Activated CD4-positive, alpha-beta T cell treated with anti-CD3 and anti-CD28 coated beads for 36 hours (primary cell): Measurements from ENCODE around the gene TMEM44. TPM values are rescaled to one million over a fixed set of nuclear protein-coding genes. Genes with fewer than 3 reads are reported as not detected.

Experiments used
- ATAC-seq: fragments of 200-7000 bp; cut with Tn5 transposase; one replicate; pipeline ENCODE4 v1.10.0; 2021; ENCODE audit warnings: mild to moderate bottlenecking, moderate library complexity
- CTCF ChIA-PET: fragments of 350-600 bp; sonication (Branson Sonifier 250); formaldehyde crosslinking; loops from one replicate; lab custom pipeline; 2021; ENCODE audit warnings: antibody characterized with exemption; lab: Charles Lee
- POLR2A ChIA-PET: fragments of 350-600 bp; sonication (Branson Sonifier 250); formaldehyde crosslinking; loops from one replicate; lab custom pipeline; 2021; ENCODE audit warnings: antibody characterized with exemption, inconsistent platforms; lab: Charles Lee
- DNase-seq: peaks from one replicate; pipeline ENCODE4 v3.0.0-alpha.2; 2020
- H3K27ac Mint-ChIP-seq: one replicate; pipeline ENCODE4 v1.8.0; 2021; ENCODE audit warnings: mixed read lengths
- H3K27me3 Mint-ChIP-seq: one replicate; pipeline ENCODE4 v1.8.0; 2021; ENCODE audit warnings: mixed read lengths
- H3K36me3 Mint-ChIP-seq: one replicate; pipeline ENCODE4 v1.8.0; 2021; ENCODE audit warnings: low read depth, mixed read lengths
- H3K4me1 Mint-ChIP-seq: one replicate; pipeline ENCODE4 v1.8.0; 2021; ENCODE audit warnings: mixed read lengths
- H3K4me3 Mint-ChIP-seq: one replicate; pipeline ENCODE4 v1.8.0; 2021; ENCODE audit warnings: mild to moderate bottlenecking, moderate library complexity, mixed read lengths
- H3K9me3 Mint-ChIP-seq: one replicate; pipeline ENCODE4 v1.8.0; 2021; ENCODE audit warnings: low read depth, mixed read lengths
- intact Hi-C, 2 experiments: fragments of 100-400 bp; cut with DNase I in 1 of 2; cut with micrococcal nuclease in 1 of 2; formaldehyde crosslinking; loops; one replicate each; pipeline versions ENCODE4 v1.14.2 to v1.15.1; 2022 to 2024; cut with DNase I, micrococcal nuclease
- total RNA-seq, 2 experiments: library from RNA; stranded (reverse); gene quantifications; one replicate each; pipeline ENCODE4 v1.2.3, GENCODE V29; 2021

The TMEM44 gene
- total RNA-seq, 2 experiments from 2014 or later: 3.7 to 4.7 TPM

DNA sequence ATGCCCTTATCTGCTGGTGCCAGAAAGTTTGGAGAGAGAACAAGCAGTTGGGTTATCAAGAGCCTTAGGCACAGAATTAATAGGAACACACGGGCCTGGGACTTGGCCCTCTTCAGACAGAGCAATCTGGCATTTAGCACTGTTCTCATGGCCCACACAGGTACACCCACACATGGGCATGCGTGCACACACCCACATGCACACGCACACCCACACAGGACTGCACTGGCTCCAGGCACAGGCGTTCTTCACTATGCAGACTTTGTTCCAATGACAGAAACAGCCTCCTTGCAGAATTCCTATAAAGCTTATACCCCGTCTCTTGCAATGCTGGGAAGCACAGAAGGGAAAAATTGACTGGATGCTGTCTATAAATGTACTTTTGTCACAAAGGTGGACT, 36.3 kb downstream of the TMEM44 start:
- CTCF ChIA-PET: interaction anchor here (0.9 kb wide), 1 partner anchor 129 kb away, joined by 4 read pairs; no protein-coding TSS in a partner anchor
- Mint-ChIP-seq H3K9me3 (no peaks in the 10 kb centered on the region), H3K27me3 (no peaks in the 10 kb centered on the region), H3K4me1 (peaks cover 3% of the 10 kb centered on the region), H3K27ac (no peak overlapping the region), H3K36me3 (no peaks in the 10 kb centered on the region), H3K4me3 (no peak overlapping the region)
- DNase-seq (no peak), ATAC-seq (no peak)
- POLR2A ChIA-PET: no interaction called here
- intact Hi-C loops: no loop called here

DNA sequence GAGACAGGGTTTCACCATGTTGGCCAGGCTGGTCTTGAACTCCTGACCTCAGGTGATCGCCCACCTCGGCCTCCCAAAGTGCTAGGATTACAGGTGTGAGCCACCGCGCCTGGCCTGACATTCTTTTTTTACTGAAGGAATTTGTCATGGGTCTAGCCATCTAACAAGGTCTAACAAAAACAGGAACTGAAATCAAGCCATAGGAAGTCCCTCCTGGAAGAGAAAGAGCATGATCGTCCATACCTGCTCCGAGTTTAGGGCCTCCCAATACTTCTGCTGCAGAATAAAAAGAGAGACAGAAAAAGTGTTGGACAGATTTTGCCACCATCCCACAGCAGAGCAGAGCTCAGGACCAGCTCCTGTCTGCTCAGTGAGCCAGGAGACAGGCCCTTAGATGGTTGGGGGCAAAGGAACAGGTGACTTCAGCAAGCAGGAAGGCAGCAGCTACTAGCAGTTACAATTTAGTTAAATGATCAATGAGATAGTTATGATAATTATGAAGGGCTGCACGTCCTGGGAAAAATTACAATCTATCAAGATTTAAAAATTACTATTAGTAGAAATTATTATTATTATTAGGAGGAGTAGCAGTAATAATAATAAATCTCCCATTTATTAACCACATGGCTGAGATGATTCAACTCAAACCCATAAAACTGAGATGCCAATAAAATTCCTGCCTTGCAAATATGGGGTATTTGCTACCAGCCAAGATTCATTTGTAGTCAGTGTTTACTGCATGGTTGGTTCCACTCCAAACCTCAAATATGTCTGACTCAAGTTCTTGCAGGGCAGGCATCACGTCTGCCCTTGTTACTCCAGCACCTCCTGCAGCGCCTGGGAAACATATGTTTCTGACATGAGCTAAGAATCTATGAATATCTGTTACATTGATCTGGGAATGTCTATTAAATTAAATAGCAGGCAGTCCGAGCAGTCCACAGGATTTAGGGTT, 40.1 kb downstream of the TMEM44 start:
- DNase-seq (no peak), ATAC-seq (no peak)
- H3K36me3 Mint-ChIP-seq: no peaks in the 10 kb centered on the region
- H3K27ac Mint-ChIP-seq: no peak overlapping the region
- peaks cover 3% of the 10 kb centered on the region for H3K4me1 Mint-ChIP-seq
- intact Hi-C loops: loop anchor here in 1 of 2 experiments (5.0 kb wide), 1 partner anchor 186 kb away; no protein-coding TSS in a partner anchor
- ChIA-PET POLR2A (interaction anchor here (0.6 to 0.7 kb wide), 2 partner anchors 121 to 258 kb away, joined by 3 to 5 read pairs; no protein-coding TSS in a partner anchor), CTCF (interaction anchor here (0.6 to 3.6 kb wide), 9 partner anchors 16 to 886 kb away, joined by 3 to 46 read pairs (median 7); no protein-coding TSS in a partner anchor)
- H3K9me3 Mint-ChIP-seq: no peaks in the 10 kb centered on the region
- no peak overlapping the region for H3K4me3 Mint-ChIP-seq
- H3K27me3 Mint-ChIP-seq: no peaks in the 10 kb centered on the region

DNA sequence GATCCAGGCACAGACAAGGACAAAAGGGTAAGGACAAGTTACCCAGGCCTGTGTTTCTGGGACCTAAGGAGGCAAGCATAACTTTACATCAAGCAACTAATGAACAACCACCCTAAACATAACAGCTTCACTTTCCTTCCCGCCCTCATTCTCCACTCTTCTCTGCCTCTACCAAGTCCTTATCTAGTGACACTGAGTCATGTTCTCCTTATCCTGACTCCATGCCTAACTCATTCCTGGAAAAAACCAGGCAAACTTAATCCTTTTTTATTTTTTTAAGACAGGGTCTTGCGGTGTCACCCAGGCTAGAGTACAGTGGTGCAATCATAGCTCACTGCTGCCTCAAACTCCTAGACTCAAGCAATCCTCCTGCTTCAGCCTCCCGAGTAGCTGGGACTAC, 44.5 kb downstream of the TMEM44 start:
- H3K27me3 Mint-ChIP-seq: no peaks in the 10 kb centered on the region

DNA sequence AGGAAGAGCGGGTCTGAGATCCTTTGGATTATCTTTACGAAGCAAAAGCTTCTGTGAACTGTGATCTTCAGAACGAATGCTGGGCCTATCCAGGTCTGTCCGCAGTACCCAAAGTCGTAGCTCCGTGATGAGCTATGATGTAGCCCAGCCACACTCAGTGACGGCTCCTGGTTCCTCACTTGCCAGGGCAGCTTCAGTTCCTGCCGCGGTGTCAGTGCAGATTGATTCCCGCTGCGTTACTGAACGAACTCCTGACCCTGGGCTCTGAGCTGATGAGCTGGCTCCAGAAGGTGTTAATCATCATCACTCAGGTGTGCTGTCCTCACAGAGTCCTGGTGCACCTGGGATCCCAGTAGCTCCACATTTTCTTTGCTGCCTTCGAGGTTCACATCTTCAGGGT, 45.0 kb downstream of the TMEM44 start:
- intact Hi-C loops: no loop called here
- peaks cover 25% of the 10 kb centered on the region for H3K4me1 Mint-ChIP-seq
- H3K27ac Mint-ChIP-seq: no peak overlapping the region
- peaks cover 5% of the 10 kb centered on the region for H3K9me3 Mint-ChIP-seq
- H3K27me3 Mint-ChIP-seq: no peaks in the 10 kb centered on the region
- no peak overlapping the region for H3K4me3 Mint-ChIP-seq
- DNase-seq: no peak
- H3K36me3 Mint-ChIP-seq: peaks cover 18% of the 10 kb centered on the region
- CTCF ChIA-PET: interaction anchor here (0.5 to 5.3 kb wide), 3 partner anchors 13 to 117 kb away, joined by 3 to 34 read pairs (median 5); no protein-coding TSS in a partner anchor
- POLR2A ChIA-PET: interaction anchor here (0.5 kb wide), 1 partner anchor 116 kb away, joined by 4 read pairs; no protein-coding TSS in a partner anchor
- ATAC-seq: no peak

More for the DNA sequence above, 44.5 kb downstream of the TMEM44 start:
- no peak overlapping the region for H3K4me3 Mint-ChIP-seq
- no peak for DNase-seq
- CTCF ChIA-PET: interaction anchor here (1.2 to 5.3 kb wide), 2 partner anchors 13 to 117 kb away, joined by 5 to 34 read pairs; no protein-coding TSS in a partner anchor
- no peak for ATAC-seq
- POLR2A ChIA-PET: no interaction called here
- H3K9me3 Mint-ChIP-seq: peaks cover 5% of the 10 kb centered on the region
- H3K36me3 Mint-ChIP-seq: peaks cover 18% of the 10 kb centered on the region
- intact Hi-C loops: no loop called here
- peaks cover 25% of the 10 kb centered on the region for H3K4me1 Mint-ChIP-seq
- no peak overlapping the region for H3K27ac Mint-ChIP-seq

DNA sequence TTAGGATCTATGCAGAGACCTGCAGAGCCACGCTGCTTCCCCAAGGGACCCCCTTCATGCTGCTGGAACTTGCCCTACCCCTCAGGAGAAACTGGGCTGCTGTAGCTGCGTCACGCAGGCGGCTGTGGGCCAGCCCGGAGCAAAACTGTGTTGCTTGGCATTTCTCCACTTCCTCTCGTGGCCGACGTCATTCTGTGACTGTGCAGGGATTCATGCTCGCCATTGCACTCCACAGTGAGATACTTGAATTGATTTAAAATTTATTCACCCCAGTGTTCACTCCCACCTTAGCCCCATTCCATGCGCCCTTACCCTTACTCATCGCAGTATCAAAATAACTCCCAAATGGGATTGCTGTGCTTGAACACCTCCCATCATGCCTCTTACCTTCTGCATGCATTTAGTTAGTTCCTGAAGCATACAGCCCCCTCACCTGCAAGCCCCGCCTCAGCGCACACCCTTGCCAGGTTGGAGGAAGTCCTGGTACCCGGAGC, 45.7 kb downstream of the TMEM44 start:
- ChIA-PET POLR2A (no interaction called here), CTCF (interaction anchor here (0.6 to 5.3 kb wide), 2 partner anchors 116 to 188 kb away, joined by 3 to 34 read pairs; no protein-coding TSS in a partner anchor)
- H3K4me1 Mint-ChIP-seq: peaks cover 25% of the 10 kb centered on the region
- no peak overlapping the region for H3K4me3 Mint-ChIP-seq
- no peaks in the 10 kb centered on the region for H3K27me3 Mint-ChIP-seq
- H3K27ac Mint-ChIP-seq: peak overlapping the region; percentile 6
- H3K9me3 Mint-ChIP-seq: peaks cover 5% of the 10 kb centered on the region
- intact Hi-C loops: no loop called here
- ATAC-seq (no peak), DNase-seq (no peak)
- peaks cover 18% of the 10 kb centered on the region for H3K36me3 Mint-ChIP-seq

DNA sequence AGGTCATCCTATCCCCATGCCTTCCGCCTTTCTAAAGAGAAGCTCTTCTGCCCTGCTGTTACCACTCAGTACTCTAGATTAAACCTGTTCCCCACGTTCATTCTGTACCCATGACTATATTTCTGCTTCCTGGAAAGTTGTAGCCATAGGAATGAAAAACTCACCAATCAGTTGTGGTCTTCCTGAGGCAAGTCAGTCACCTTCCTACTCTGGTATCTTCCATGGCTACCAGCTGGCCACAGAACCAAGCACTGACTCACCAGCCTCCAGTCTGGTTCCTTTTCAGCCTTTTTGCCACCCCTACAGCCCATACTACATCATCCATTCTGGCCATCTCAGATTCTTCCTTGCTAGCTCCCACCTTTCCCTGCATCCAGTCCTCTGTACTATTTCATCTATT, 46.4 kb downstream of the TMEM44 start:
- DNase-seq: peak; percentile 25
- H3K27ac Mint-ChIP-seq: no peak overlapping the region
- peaks cover 25% of the 10 kb centered on the region for H3K4me1 Mint-ChIP-seq
- CTCF ChIA-PET: interaction anchor here (0.6 to 5.3 kb wide), 3 partner anchors 12 to 188 kb away, joined by 3 to 34 read pairs (median 3); no protein-coding TSS in a partner anchor
- no peaks in the 10 kb centered on the region for H3K27me3 Mint-ChIP-seq
- H3K4me3 Mint-ChIP-seq: no peak overlapping the region
- H3K36me3 Mint-ChIP-seq: peaks cover 18% of the 10 kb centered on the region
- peaks cover 5% of the 10 kb centered on the region for H3K9me3 Mint-ChIP-seq
- intact Hi-C loops: no loop called here
- ATAC-seq: peak; percentile 8
- POLR2A ChIA-PET: no interaction called here

DNA sequence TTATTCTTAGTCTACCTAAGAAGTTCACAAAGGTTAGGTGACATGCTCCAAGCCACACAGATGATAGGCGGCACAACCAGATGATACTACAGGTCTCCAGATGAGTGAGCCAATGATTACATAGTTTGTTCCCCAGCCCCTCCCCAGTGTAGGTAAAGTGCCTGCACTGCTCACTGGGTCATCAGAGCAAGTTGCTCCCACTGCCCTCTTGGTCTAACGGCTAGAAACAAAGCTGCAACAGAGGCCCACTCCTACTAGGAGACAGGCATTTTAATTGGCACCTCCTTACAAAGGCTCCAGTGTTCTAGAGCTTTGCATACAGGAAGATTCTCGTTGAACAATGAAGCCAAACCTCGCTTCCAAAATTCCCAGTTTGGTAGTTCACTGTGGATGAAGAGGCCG, 47.3 kb downstream of the TMEM44 start:
- Mint-ChIP-seq H3K4me1 (peaks cover 25% of the 10 kb centered on the region), H3K27ac (no peak overlapping the region), H3K36me3 (peaks cover 18% of the 10 kb centered on the region), H3K27me3 (no peaks in the 10 kb centered on the region), H3K9me3 (peaks cover 5% of the 10 kb centered on the region), H3K4me3 (no peak overlapping the region)
- ATAC-seq (no peak), DNase-seq (no peak)
- ChIA-PET POLR2A (interaction anchor here (1.8 kb wide), 1 partner anchor 102 kb away, joined by 3 read pairs; no protein-coding TSS in a partner anchor), CTCF (interaction anchor here (0.8 to 5.3 kb wide), 3 partner anchors 9 to 114 kb away, joined by 3 to 34 read pairs (median 4); no protein-coding TSS in a partner anchor)
- intact Hi-C loops: loop anchor here in 1 of 2 experiments (2.0 kb wide), 2 partner anchors 65 to 99 kb away; partner anchors contain the start of gene ATP13A3

DNA sequence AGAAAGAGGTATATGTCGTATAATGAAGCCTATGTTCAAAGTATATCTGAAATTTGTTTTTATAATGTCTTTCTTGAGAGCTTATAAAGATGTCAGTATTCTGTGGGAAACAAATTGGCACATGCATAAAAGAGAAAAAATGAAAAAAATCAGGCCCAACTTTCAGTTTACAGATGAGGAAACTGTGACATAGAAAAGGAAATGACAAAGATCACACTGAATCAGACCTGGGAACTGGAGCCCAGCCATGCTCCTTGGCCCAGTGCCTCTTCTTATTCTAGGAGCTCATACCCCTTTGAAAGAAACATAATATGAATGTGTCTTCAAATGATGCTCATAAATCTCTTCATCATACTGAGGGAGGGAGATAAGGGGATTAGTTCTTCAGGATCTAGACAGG, 48.4 kb downstream of the TMEM44 start:
- peaks cover 25% of the 10 kb centered on the region for H3K4me1 Mint-ChIP-seq
- POLR2A ChIA-PET: interaction anchor here (0.6 to 1.8 kb wide), 4 partner anchors 69 to 128 kb away, joined by 3 to 5 read pairs (median 3); partner anchors contain the start of gene LSG1
- intact Hi-C loops: loop anchor here (1.0 to 5.0 kb wide), 4 partner anchors 64 to 957 kb away; partner anchors contain the start of genes ATP13A3 (in 1 of the 2) and PPP1R2 (in 1 of the 2)
- H3K36me3 Mint-ChIP-seq: peaks cover 18% of the 10 kb centered on the region
- no peaks in the 10 kb centered on the region for H3K27me3 Mint-ChIP-seq
- peak; percentile 55 for ATAC-seq
- H3K9me3 Mint-ChIP-seq: peaks cover 5% of the 10 kb centered on the region
- H3K27ac Mint-ChIP-seq: peak overlapping the region; percentile 97
- CTCF ChIA-PET: interaction anchor here (0.5 to 5.3 kb wide), 7 partner anchors 10 to 199 kb away, joined by 3 to 34 read pairs (median 3); no protein-coding TSS in a partner anchor
- peak overlapping the region; percentile 93 for H3K4me3 Mint-ChIP-seq
- peak; percentile 69 for DNase-seq

DNA sequence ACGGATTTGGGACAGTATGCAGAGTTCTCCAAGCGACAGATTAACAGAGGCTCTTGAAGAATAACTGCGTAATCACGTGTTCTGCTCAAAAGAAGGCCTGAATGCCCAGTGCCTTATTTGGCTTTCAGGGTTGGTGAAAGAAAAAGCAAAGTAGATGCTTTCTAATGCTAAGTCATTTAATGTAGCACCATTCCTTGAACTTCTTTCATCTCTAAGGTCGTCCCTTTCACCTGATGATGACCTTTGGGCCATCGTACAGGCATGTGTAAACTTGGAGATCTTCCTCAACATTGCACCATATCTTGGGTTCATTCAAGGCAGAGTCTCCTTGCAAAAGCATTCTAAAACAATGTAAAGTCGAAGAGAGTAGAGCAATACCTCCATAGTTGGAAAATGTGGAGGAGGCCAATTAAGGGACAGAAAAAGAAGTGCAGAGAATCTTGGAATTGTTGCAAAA, 48.9 kb downstream of the TMEM44 start:
- CTCF ChIA-PET: interaction anchor here (0.8 to 5.3 kb wide), 7 partner anchors 10 to 201 kb away, joined by 3 to 34 read pairs (median 4); no protein-coding TSS in a partner anchor
- DNase-seq (no peak), ATAC-seq (peak; percentile 3)
- Mint-ChIP-seq H3K27me3 (no peaks in the 10 kb centered on the region), H3K27ac (peak overlapping the region; percentile 97), H3K4me3 (peak overlapping the region; percentile 93), H3K9me3 (peaks cover 5% of the 10 kb centered on the region), H3K4me1 (peaks cover 25% of the 10 kb centered on the region), H3K36me3 (peaks cover 18% of the 10 kb centered on the region)
- intact Hi-C loops: loop anchor here (1.0 to 5.0 kb wide), 4 partner anchors 64 to 958 kb away; partner anchors contain the start of genes ATP13A3 (in 1 of the 2) and PPP1R2 (in 1 of the 2)
- POLR2A ChIA-PET: interaction anchor here (0.6 to 1.8 kb wide), 4 partner anchors 70 to 177 kb away, joined by 3 read pairs; partner anchors contain the start of gene LSG1

DNA sequence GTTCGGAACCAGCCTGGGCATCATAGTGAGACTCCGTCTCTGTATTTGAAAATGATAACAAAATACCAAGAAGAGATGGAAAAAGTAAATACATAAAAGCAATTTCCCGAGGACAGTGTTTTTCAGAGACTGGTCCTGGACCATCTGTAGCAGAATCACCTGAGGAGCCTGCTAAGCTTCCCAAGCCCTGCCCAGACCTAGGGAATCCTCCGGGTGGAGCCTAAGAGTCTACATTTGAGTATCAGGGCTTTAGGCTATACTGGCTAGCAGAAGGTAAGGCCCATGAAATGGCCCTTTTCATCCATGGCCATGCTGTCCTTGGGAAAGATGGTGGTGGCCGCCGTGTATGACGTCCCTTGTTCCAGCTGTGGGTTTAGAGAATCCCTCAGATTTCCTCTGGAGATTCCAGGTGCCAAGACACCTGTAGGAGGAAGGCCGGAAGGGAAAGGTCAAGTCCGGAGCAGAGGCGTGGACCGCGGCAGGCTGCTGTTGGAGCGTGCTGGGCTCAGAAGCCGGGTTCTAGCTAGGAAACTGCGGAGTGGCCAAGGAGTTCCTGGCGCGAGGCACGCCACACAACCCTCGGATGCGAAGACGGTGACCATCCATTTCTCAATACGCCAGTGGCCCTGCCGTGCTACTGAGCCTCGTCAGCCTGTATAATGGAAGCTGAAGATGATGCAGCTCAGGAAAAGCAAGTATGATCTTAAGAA, 50.9 kb downstream of the TMEM44 start:
- intact Hi-C loops: loop anchor here in 1 of 2 experiments (5.0 kb wide), 1 partner anchor 960 kb away; the partner anchor contains the start of gene PPP1R2
- POLR2A ChIA-PET: no interaction called here
- no peak for ATAC-seq
- Mint-ChIP-seq H3K4me1 (peaks cover 32% of the 10 kb centered on the region), H3K27ac (no peak overlapping the region), H3K36me3 (peaks cover 18% of the 10 kb centered on the region), H3K9me3 (peaks cover 5% of the 10 kb centered on the region), H3K4me3 (peak overlapping the region; percentile 8), H3K27me3 (no peaks in the 10 kb centered on the region)
- CTCF ChIA-PET: interaction anchor here (0.9 to 1.8 kb wide), 4 partner anchors 10 to 110 kb away, joined by 3 to 8 read pairs (median 4); no protein-coding TSS in a partner anchor
- DNase-seq: no peak
